AG04449 (cell line): ENCODE results near the gene GSE1.

Experiments
- CTCF ChIA-PET: fragments of 350-600 bp; formaldehyde crosslinking; extraction: SDS; loops from one replicate; lab custom pipeline; 2021; ENCODE audit warnings: antibody characterized with exemption; lab: Yijun Ruan, JAX
- POLR2A ChIA-PET: fragments of 400-600, 350-600 bp; formaldehyde crosslinking; extraction: SDS; loops from one replicate; lab custom pipeline; 2020; ENCODE audit warnings: antibody characterized with exemption, inconsistent platforms; lab: Yijun Ruan, JAX
- DNase-seq: peaks from one replicate; pipeline ENCODE4 v3.0.0-alpha.2; 2010; ENCODE audit warnings: low read depth, low spot score
- H3K4me3 ChIP-seq: 2 replicates; pipeline ENCODE4 v1.5.1; 2011; ENCODE audit warnings: low read depth, mild to moderate bottlenecking, control low read depth, low read length
- CTCF ChIP-seq: IDR thresholded peaks from one replicate; pipeline ENCODE4 v1.5.1; 2011; ENCODE audit warnings: mild to moderate bottlenecking, moderate library complexity, low read length, control low read depth, inconsistent platforms; ENCODE audit not compliant: insufficient read depth; ENCODE audit errors: missing control alignments

Gene GSE1

GRCh38 chr16:85611444-85612190 lies 1.5 kb upstream of the GSE1 start:
- no peak for TF ChIP-seq CTCF
- DNase-seq = no peak
- POLR2A ChIA-PET = interaction anchor here (0.7 kb wide), 1 partner anchor 84 kb away, joined by 3 read pairs; no protein-coding TSS in a partner anchor
- peak overlapping the region; percentile 56 for H3K4me3 ChIP-seq
- CTCF ChIA-PET = interaction anchor here (0.8 to 9.0 kb wide), 19 partner anchors 8 to 499 kb away, joined by 3 to 86 read pairs (median 6); no protein-coding TSS in a partner anchor

- ChIA-PET CTCF (interaction anchor here (0.8 to 9.0 kb wide), 4 partner anchors 196 to 253 kb away, joined by 3 to 86 read pairs (median 5); no protein-coding TSS in a partner anchor), POLR2A (interaction anchor here (0.7 kb wide), 1 partner anchor 85 kb away, joined by 3 read pairs; no protein-coding TSS in a partner anchor)
- TF ChIP-seq CTCF = no peak
- H3K4me3 ChIP-seq = peak overlapping the region; percentile 61
- peak; percentile 75 for DNase-seq
These were observed 826 bp upstream of the GSE1 start for GRCh38 chr16:85612191-85612800.

GRCh38 chr16:85613604-85614337 lies 649 bp downstream of the GSE1 start:
- ChIA-PET CTCF (interaction anchor here (1.0 to 9.0 kb wide), 4 partner anchors 14 to 339 kb away, joined by 3 to 119 read pairs (median 56); no protein-coding TSS in a partner anchor), POLR2A (no interaction called here)
- peak overlapping the region; percentile 61 for H3K4me3 ChIP-seq
- DNase-seq = no peak
- TF ChIP-seq CTCF = no peak

- TF ChIP-seq CTCF = no peak
- POLR2A ChIA-PET = no interaction called here
- CTCF ChIA-PET = interaction anchor here (0.9 to 9.0 kb wide), 10 partner anchors 13 to 500 kb away, joined by 3 to 119 read pairs (median 38); no protein-coding TSS in a partner anchor
- no peak for DNase-seq
- H3K4me3 ChIP-seq = peak overlapping the region; percentile 61
These were observed 1.4 kb downstream of the GSE1 start for GRCh38 chr16:85614338-85615013.

GRCh38 chr16:85615014-85615851 lies 2.1 kb downstream of the GSE1 start:
- no peak for DNase-seq
- CTCF ChIA-PET = interaction anchor here (0.8 to 5.5 kb wide), 62 partner anchors 8 to 503 kb away, joined by 3 to 119 read pairs (median 6); partner anchors contain the start of gene CIBAR2
- peak overlapping the region; percentile 1 for H3K4me3 ChIP-seq

More at GRCh38 chr16:85615014-85615851, 2.1 kb downstream of the GSE1 start:
- no peak for TF ChIP-seq CTCF
- POLR2A ChIA-PET = interaction anchor here (0.7 kb wide), 1 partner anchor 9 kb away, joined by 3 read pairs; no protein-coding TSS in a partner anchor
